Measurements from ENCODE around the gene FEZF1.

The FEZF1 gene

GRCh38 chr7:122307228-122307621, 2.7 kb upstream of the FEZF1 start:
- FAIRE-seq = no peak
- DNase-seq (ENCODE audit: insufficient read length, low spot score) = no peak
- no peak for TF ChIP-seq CTCF (IDR thresholded peaks at IDR 0.05; ENCODE audit: insufficient read depth, missing control alignments)

GRCh38 chr7:122306320-122307227, 2.0 kb upstream of the FEZF1 start:
- DNase-seq (ENCODE audit: insufficient read length, low spot score) (no peak), FAIRE-seq (no peak)
- TF ChIP-seq CTCF (IDR thresholded peaks at IDR 0.05; ENCODE audit: insufficient read depth, missing control alignments) = no peak

- FAIRE-seq (no peak), DNase-seq (ENCODE audit: insufficient read length, low spot score) (no peak)
- TF ChIP-seq CTCF (IDR thresholded peaks at IDR 0.05; ENCODE audit: insufficient read depth, missing control alignments) = no peak
Observed at GRCh38 chr7:122305475-122306319, 1.1 kb upstream of the FEZF1 start.

GRCh38 chr7:122304996-122305421, 459 bp upstream of the FEZF1 start:
- FAIRE-seq = no peak
- no peak for DNase-seq (ENCODE audit: insufficient read length, low spot score)
- no peak for TF ChIP-seq CTCF (IDR thresholded peaks at IDR 0.05; ENCODE audit: insufficient read depth, missing control alignments)

- DNase-seq (ENCODE audit: insufficient read length, low spot score) = no peak
Observed at GRCh38 chr7:122303531-122304318, 825 bp downstream of the FEZF1 start.

More at GRCh38 chr7:122303531-122304318, 825 bp downstream of the FEZF1 start:
- no peak for FAIRE-seq
- TF ChIP-seq CTCF (IDR thresholded peaks at IDR 0.05; ENCODE audit: insufficient read depth, missing control alignments) = no peak
